Activated T-helper 2 cell treated with anti-CD3 and anti-CD28 coated beads, Interferon-gamma antibody, Interleukin-2, Interleukin-4, amounts not matched to agents 10 μg/mL and 5 μg/mL and 100 μg/mL, durations not matched to agents 14 hours and 24 hours and 36 hours (primary cell): ENCODE data around the gene SF3A1. TPM values are rescaled to one million over a fixed set of nuclear protein-coding genes. Genes with fewer than 3 reads are reported as not detected.
A peak's percentile ranks its signal among the peaks of the same experiment; 100 is the strongest.
"Not testable (repeated sequence)": the region's sequence is repeated elsewhere in the genome, so short reads cannot be mapped to it uniquely, and the experiment has no call there.

Experiments
- DNase-seq: peaks from one replicate; pipeline ENCODE4 v3.0.0; 2021; ENCODE audit warnings: low spot score
- H3K27ac Mint-ChIP-seq: one replicate; pipeline ENCODE4 v1.8.0; 2021; ENCODE audit warnings: mixed read lengths
- H3K27me3 Mint-ChIP-seq: one replicate; pipeline ENCODE4 v1.8.0; 2021; ENCODE audit warnings: low read depth, mixed read lengths
- H3K36me3 Mint-ChIP-seq: one replicate; pipeline ENCODE4 v1.8.0; 2021; ENCODE audit warnings: low read depth, mixed read lengths
- H3K4me1 Mint-ChIP-seq: one replicate; pipeline ENCODE4 v1.8.0; 2021; ENCODE audit warnings: low read depth, mixed read lengths
- H3K4me3 Mint-ChIP-seq: one replicate; pipeline ENCODE4 v1.8.0; 2021; ENCODE audit warnings: low read depth, mild to moderate bottlenecking, moderate library complexity, mixed read lengths
- H3K9me3 Mint-ChIP-seq: one replicate; pipeline ENCODE4 v1.8.0; 2021; ENCODE audit warnings: mixed read lengths
- intact Hi-C: fragments of 100-400 bp; cut with micrococcal nuclease; formaldehyde crosslinking; loops from one replicate; pipeline ENCODE4 v1.15.1; 2023
- total RNA-seq: library from RNA; stranded (reverse); gene quantifications from 2 replicates; pipeline ENCODE4 v1.2.3, GENCODE V29; 2022

Gene SF3A1, protein sequence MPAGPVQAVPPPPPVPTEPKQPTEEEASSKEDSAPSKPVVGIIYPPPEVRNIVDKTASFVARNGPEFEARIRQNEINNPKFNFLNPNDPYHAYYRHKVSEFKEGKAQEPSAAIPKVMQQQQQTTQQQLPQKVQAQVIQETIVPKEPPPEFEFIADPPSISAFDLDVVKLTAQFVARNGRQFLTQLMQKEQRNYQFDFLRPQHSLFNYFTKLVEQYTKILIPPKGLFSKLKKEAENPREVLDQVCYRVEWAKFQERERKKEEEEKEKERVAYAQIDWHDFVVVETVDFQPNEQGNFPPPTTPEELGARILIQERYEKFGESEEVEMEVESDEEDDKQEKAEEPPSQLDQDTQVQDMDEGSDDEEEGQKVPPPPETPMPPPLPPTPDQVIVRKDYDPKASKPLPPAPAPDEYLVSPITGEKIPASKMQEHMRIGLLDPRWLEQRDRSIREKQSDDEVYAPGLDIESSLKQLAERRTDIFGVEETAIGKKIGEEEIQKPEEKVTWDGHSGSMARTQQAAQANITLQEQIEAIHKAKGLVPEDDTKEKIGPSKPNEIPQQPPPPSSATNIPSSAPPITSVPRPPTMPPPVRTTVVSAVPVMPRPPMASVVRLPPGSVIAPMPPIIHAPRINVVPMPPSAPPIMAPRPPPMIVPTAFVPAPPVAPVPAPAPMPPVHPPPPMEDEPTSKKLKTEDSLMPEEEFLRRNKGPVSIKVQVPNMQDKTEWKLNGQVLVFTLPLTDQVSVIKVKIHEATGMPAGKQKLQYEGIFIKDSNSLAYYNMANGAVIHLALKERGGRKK
- total RNA-seq: 287 and 325 TPM in 2 replicates

GRCh38 chr22:30356449-30357235 lies at the start of gene SF3A1, which contains the start of gene CCDC157:
SF3A1 (minus strand) TSS chr22:30356894; CDS start chr22:30356792, 102 bp downstream.
CCDC157 (plus strand) TSS chr22:30357007; CDS start chr22:30366001, 8,994 bp downstream.
- DNase-seq: peak; percentile 86
- peak within 1 kb of the TSS; percentile 89 for H3K27ac Mint-ChIP-seq
- peaks cover 2% of the 10 kb centered on the region for H3K27me3 Mint-ChIP-seq
- H3K36me3 Mint-ChIP-seq: peaks cover 44% of the 10 kb centered on the region
- no peaks in the 10 kb centered on the region for H3K9me3 Mint-ChIP-seq
- intact Hi-C loops: loop anchor here (1.0 to 5.0 kb wide), 4 partner anchors 30 to 70 kb away; partner anchors contain the start of genes CASTOR1 and TBC1D10A
- peak within 1 kb of the TSS; percentile 91 for H3K4me3 Mint-ChIP-seq
- H3K4me1 Mint-ChIP-seq: peaks cover 34% of the 10 kb centered on the region

DNA sequence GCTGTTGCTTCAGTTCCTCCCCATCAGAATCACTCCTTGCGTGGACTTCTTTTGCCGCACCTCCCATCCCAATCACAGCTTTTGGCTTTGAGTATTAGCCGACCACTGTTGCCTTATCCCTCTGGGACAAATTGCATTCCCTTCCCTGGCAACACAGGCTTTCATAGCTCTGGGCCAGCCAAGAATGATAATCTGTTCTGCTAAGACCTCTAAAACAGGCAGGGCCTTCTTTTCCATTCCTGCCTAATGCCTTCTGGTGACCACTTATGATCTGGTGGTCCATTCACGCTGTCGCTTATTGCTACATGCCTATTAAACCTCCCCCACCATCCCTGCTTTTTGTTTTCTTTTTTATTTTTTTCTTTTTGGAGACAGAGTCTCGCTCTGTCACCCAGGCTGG lies 49.7 kb upstream of the SF3A1 start:
- Mint-ChIP-seq H3K27me3 (no peaks in the 10 kb centered on the region), H3K27ac (peak overlapping the region; percentile 1), H3K4me1 (peaks cover 19% of the 10 kb centered on the region), H3K9me3 (no peaks in the 10 kb centered on the region), H3K4me3 (no peak overlapping the region), H3K36me3 (peaks cover 61% of the 10 kb centered on the region)
- intact Hi-C loops: no loop called here
- no peak for DNase-seq

GRCh38 chr22:30405731-30406130 lies 49.0 kb upstream of the SF3A1 start:
- Mint-ChIP-seq H3K9me3 (no peaks in the 10 kb centered on the region), H3K4me3 (no peak overlapping the region), H3K4me1 (peaks cover 19% of the 10 kb centered on the region), H3K36me3 (peaks cover 54% of the 10 kb centered on the region), H3K27me3 (no peaks in the 10 kb centered on the region), H3K27ac (peak overlapping the region; percentile 15)
- no peak for DNase-seq
- intact Hi-C loops: no loop called here

DNA sequence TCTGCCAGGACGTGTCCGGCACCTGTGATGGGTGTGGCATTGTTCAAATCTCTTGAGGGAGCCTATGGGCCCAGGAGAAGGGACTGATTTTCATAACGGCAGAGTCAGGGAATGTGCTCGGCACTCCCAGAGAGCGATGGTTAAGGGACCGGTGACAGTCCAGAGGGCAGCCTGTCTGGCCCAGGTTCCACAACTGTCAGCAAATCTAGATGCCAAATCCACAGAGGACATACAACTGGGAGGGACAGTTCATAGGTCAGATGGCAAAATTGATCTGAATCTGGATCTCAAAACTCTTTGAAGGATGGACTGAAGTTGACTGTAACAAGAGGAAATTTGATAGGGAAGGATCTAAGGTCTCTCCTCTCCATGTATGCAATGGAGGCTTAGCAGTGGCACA lies 47.6 kb upstream of the SF3A1 start:
- peaks cover 23% of the 10 kb centered on the region for H3K4me1 Mint-ChIP-seq

GRCh38 chr22:30402766-30403104 lies 46.0 kb upstream of the SF3A1 start:
- H3K9me3 Mint-ChIP-seq, intact Hi-C loops: not testable (repeated sequence)

More for the DNA sequence above, 47.6 kb upstream of the SF3A1 start:
- no peak for DNase-seq
- no peaks in the 10 kb centered on the region for H3K27me3 Mint-ChIP-seq
- no peak overlapping the region for H3K27ac Mint-ChIP-seq
- H3K4me3 Mint-ChIP-seq: no peak overlapping the region
- intact Hi-C loops: no loop called here
- no peaks in the 10 kb centered on the region for H3K9me3 Mint-ChIP-seq
- H3K36me3 Mint-ChIP-seq: peaks cover 49% of the 10 kb centered on the region

DNA sequence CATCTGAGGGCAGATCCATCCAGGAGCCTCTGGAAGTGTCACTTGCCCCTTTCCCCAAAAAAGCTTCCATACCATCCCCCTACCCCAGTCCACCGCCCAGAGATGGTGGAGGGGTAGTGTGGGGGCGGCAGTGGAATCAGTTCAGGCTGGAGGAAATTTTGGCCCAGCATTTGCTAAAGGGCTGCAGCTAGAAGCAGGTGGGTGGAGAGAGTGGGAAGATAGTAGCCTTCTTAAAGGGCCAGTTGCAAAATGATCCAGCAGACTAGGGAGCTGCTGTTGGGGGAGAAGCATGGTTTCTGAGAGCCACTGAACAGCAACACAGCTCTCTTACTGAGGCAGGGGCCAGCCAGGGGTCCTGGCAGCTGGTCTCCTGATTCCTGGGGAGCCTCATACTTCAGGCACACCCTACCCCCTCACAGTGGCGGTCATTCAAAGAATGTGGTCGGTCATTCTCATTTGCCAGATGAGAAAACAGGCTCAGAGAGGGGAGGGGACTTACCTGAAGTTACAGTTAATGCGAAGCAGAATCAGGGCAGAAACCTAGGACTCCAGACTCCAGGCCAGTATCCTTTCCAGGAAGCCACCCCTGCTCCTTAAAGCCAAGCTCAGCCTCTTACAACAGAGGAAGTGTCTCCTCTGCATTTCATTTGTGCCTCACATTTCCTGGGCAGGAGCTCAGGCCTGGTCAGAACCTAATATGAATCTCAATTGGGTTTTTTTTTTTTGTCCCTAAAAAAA lies 45.5 kb upstream of the SF3A1 start:
- peak overlapping the region; percentile 49 for H3K27ac Mint-ChIP-seq
- peaks cover 29% of the 10 kb centered on the region for H3K4me1 Mint-ChIP-seq
- H3K9me3 Mint-ChIP-seq: no peaks in the 10 kb centered on the region
- intact Hi-C loops: no loop called here
- no peak for DNase-seq
- H3K4me3 Mint-ChIP-seq: no peak overlapping the region
- H3K27me3 Mint-ChIP-seq: no peaks in the 10 kb centered on the region
- H3K36me3 Mint-ChIP-seq: peaks cover 37% of the 10 kb centered on the region

More at GRCh38 chr22:30402766-30403104, 46.0 kb upstream of the SF3A1 start:
- Mint-ChIP-seq H3K36me3 (peaks cover 39% of the 10 kb centered on the region), H3K4me1 (peaks cover 27% of the 10 kb centered on the region), H3K27ac (peak overlapping the region; percentile 69)
- H3K4me3 Mint-ChIP-seq, DNase-seq, H3K27me3 Mint-ChIP-seq: not testable (repeated sequence)

- H3K27me3 Mint-ChIP-seq, H3K27ac Mint-ChIP-seq, DNase-seq, H3K4me3 Mint-ChIP-seq, H3K9me3 Mint-ChIP-seq, intact Hi-C loops: not testable (repeated sequence)
- peaks cover 35% of the 10 kb centered on the region for H3K4me1 Mint-ChIP-seq
- H3K36me3 Mint-ChIP-seq: peaks cover 28% of the 10 kb centered on the region
Observed at GRCh38 chr22:30401024-30401423, 44.3 kb upstream of the SF3A1 start.

DNA sequence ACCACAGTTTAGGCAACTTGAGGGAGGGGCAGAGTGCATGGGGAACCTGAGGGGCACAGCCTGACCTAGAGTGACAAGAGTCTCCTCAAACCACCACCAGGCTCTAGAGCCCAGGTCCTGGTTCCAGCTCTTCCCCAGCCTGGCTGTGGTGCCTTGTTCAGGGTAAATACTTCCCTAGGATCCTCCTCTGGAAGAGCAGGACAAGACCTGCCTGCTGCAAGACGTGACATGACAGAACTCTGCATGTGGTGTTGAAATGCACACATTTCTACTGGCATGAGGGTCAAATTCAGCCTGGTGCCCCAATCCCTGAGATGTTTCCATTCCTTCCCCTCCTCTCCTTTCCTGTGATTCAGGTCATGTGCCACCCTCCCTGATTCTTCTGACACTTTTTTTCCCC lies 43.5 kb upstream of the SF3A1 start:
- intact Hi-C loops: no loop called here
- no peak overlapping the region for H3K27ac Mint-ChIP-seq
- peaks cover 39% of the 10 kb centered on the region for H3K4me1 Mint-ChIP-seq
- H3K4me3 Mint-ChIP-seq: no peak overlapping the region
- no peaks in the 10 kb centered on the region for H3K27me3 Mint-ChIP-seq
- no peak for DNase-seq
- H3K36me3 Mint-ChIP-seq: peaks cover 28% of the 10 kb centered on the region
- no peaks in the 10 kb centered on the region for H3K9me3 Mint-ChIP-seq

GRCh38 chr22:30399718-30400117 lies 43.0 kb upstream of the SF3A1 start:
- H3K27ac Mint-ChIP-seq: no peak overlapping the region
- H3K9me3 Mint-ChIP-seq: no peaks in the 10 kb centered on the region
- H3K36me3 Mint-ChIP-seq: peaks cover 28% of the 10 kb centered on the region
- no peaks in the 10 kb centered on the region for H3K27me3 Mint-ChIP-seq
- no peak overlapping the region for H3K4me3 Mint-ChIP-seq
- intact Hi-C loops: no loop called here
- H3K4me1 Mint-ChIP-seq: peaks cover 39% of the 10 kb centered on the region
- no peak for DNase-seq

DNA sequence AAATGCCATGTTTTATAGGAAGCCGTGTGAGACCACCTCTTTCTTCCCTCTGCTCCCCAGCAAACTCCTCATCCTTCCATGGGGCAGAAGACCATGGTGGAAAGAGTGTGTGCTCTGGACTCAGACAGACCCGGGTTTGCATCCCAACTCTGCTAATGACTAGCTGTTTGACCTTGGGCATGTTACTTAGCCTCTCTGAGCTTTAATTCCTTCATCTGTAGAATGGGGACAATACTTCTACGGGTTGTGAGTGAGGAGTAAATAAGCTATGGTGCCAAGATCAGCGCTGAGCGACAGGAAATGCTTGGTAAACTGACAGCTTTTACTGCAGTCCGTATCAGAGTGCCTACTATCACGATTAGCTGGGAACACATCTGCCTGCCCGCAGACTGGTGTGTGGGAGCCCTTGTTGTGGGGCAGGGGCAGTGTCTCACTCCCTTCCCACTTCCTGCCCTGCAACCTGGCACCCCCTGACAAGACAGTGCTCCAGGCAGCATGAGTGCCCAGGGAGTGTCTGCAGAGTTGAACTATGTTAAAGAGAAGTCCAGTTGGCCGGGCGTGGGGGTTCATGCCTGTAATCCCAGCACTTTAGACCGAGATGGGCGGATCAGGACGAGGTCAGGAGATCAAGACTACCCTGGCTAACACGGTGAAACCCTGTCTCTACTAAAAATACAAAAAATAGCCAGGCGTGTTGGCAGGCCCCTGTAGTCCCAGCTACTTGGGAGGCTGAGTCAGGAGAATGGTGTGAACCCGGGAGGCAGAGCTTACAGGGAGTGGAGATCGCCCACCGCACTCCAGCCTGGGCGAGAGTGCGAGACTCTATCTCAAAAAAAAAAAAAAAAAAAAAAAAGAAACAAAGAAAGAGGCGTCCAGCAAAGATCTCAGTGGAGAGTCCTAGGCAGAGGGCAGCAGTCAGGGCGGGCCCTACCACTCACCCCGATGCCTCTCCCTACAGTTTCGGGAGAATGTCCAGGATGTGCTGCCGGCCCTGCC lies 42.3 kb upstream of the SF3A1 start:
- H3K27me3 Mint-ChIP-seq: no peaks in the 10 kb centered on the region
- H3K4me3 Mint-ChIP-seq: peak overlapping the region; percentile 84
- peak overlapping the region; percentile 40 for H3K27ac Mint-ChIP-seq
- peaks cover 22% of the 10 kb centered on the region for H3K36me3 Mint-ChIP-seq
- peaks cover 39% of the 10 kb centered on the region for H3K4me1 Mint-ChIP-seq
- H3K9me3 Mint-ChIP-seq: no peaks in the 10 kb centered on the region
- DNase-seq: no peak
- intact Hi-C loops: no loop called here
